K562 (cell line): ENCODE data around the gene PDE8A. TPM values are rescaled to one million over a fixed set of nuclear protein-coding genes. Genes with fewer than 3 reads are reported as not detected.

Source experiments
- ADNP ChIP-seq: fragments of 200-800 bp; sonication (Bioruptor generic); IDR thresholded peaks from 2 replicates; pipeline ENCODE4 v1.6.1; 2016; ENCODE audit warnings: missing genetic modification characterization, missing compliant biosample characterization
- ARID1B ChIP-seq: fragments of 450-650 bp; IDR thresholded peaks from 2 replicates; pipeline ENCODE4 v1.6.1; 2016; ENCODE audit warnings: antibody characterized with exemption, mild to moderate bottlenecking, inconsistent platforms
- CXXC5 ChIP-seq: fragments of 250-450 bp; sonication (Bioruptor Pico); IDR thresholded peaks from 2 replicates; pipeline ENCODE4 v1.8.0; 2022; ENCODE audit warnings: inconsistent platforms, mild to moderate bottlenecking, moderate library complexity
- ETV5 ChIP-seq: sonication (generic); formaldehyde crosslinking; IDR thresholded peaks from 2 replicates; pipeline ENCODE4 v1.4.0; 2020; ENCODE audit warnings: low read depth, mild to moderate bottlenecking, missing genetic modification reagents
- KDM1A ChIP-seq, 2 experiments: fragments of 450-650 bp; IDR thresholded peaks; 2 replicates each; pipeline ENCODE4 v1.6.1; 2016; ENCODE audit warnings: mild to moderate bottlenecking in 2 of 2
- PCBP1 ChIP-seq: fragments of 200-400 bp; formaldehyde crosslinking; IDR thresholded peaks from 2 replicates; pipeline ENCODE4 v1.6.1; 2018; ENCODE audit warnings: mild to moderate bottlenecking, low read depth, low read length; ENCODE audit not compliant: poor library complexity, severe bottlenecking
- TCF3 ChIP-seq: sonication (generic); formaldehyde crosslinking; IDR thresholded peaks from 2 replicates; pipeline ENCODE4 v1.4.0; 2020; ENCODE audit warnings: mild to moderate bottlenecking, missing genetic modification reagents
- ZBTB12 ChIP-seq: fragments of 250-450 bp; sonication (Bioruptor Pico); IDR thresholded peaks from 2 replicates; pipeline ENCODE4 v1.4.0; 2020
- ZBTB40 ChIP-seq, 2 experiments: fragments of 450-650 bp in 1 of 2; sonication (generic) in 1 of 2; formaldehyde crosslinking in 1 of 2; IDR thresholded peaks; 2 replicates each; pipeline versions ENCODE4 v1.7.1 to v1.9.0; 2016 to 2022; ENCODE audit warnings: inconsistent platforms in 1 of 2, mild to moderate bottlenecking in 1 of 2, missing genetic modification reagents in 1 of 2
- ZNF133 ChIP-seq: fragments of 250-450 bp; sonication (Bioruptor Pico); IDR thresholded peaks from 2 replicates; pipeline ENCODE4 v1.4.0; 2020; ENCODE audit warnings: mild to moderate bottlenecking
- ZNF140 ChIP-seq: fragments of 250-450 bp; sonication (Bioruptor Pico); IDR thresholded peaks from 2 replicates; pipeline ENCODE4 v1.8.0; 2021; ENCODE audit warnings: moderate library complexity, mild to moderate bottlenecking, inconsistent platforms
- ZNF212 ChIP-seq: fragments of 450-650 bp; formaldehyde crosslinking; IDR thresholded peaks from 2 replicates; pipeline ENCODE4 v1.4.0; 2020; ENCODE audit warnings: mild to moderate bottlenecking
- ZNF408 ChIP-seq: fragments of 250-450 bp; sonication (Bioruptor Pico); IDR thresholded peaks from 2 replicates; pipeline ENCODE4 v1.4.0; 2020; ENCODE audit warnings: low read depth, mild to moderate bottlenecking, moderate library complexity
- ZNF696 ChIP-seq: fragments of 250-450 bp; sonication (Bioruptor Pico); conservative IDR thresholded peaks from 2 replicates; pipeline ENCODE4 v1.4.0; 2020; ENCODE audit warnings: mild to moderate bottlenecking, moderate library complexity
- polyA plus RNA-seq, 8 experiments: library from polyadenylated mRNA; depleted of rRNA in 4 of 8; stranded (reverse) in 5 of 8; unstranded in 3 of 8; fragments of >200 nt; fragmentation: Nextera tagmentation in 2 of 8; fragmentation: Illumina TruSeq in 1 of 8; extraction: Ambion mirVana in 2 of 8; extraction: Trizol in 1 of 8; gene quantifications; 2 replicates each; pipeline versions ENCODE4 v1.2.1 to v1.2.3, GENCODE V29; 2011 to 2014; ENCODE audit warnings: inconsistent platforms in 1 of 8, missing spikeins in 1 of 8
- total RNA-seq, 7 experiments: library from RNA; depleted of rRNA in 6 of 7; stranded (reverse); fragments of >200 nt in 6 of 7; fragmentation: Illumina TruSeq in 2 of 7; extraction: Trizol in 2 of 7; gene quantifications; 2 replicates each; pipeline versions ENCODE4 v1.2.1 to v1.2.3, GENCODE V29; 2011 to 2021; ENCODE audit warnings: low replicate concordance in 1 of 7

PDE8A gene
- total and polyA plus RNA-seq, 9 of the 15 experiments (the other 6 are each of a cell fraction or from before 2014, with no cell fraction given), result 5.9 to 40.3 (median 19.8) TPM

- TF ChIP-seq ZBTB12 (CRISPR knock-in tag), result peak; percentile 62
- peak; percentile 60; the same call in 1 of the 2 replicates for TF ChIP-seq ZBTB40 (IDR thresholded peaks at IDR 0.05)
- TF ChIP-seq ZBTB40 (CRISPR knock-in tag; IDR thresholded peaks at IDR 0.05), result no peak
- TF ChIP-seq ZNF408 (CRISPR knock-in tag), result no peak
- TF ChIP-seq ADNP, result no peak
- TF ChIP-seq TCF3 (CRISPR knock-in tag), result no peak
- peak; percentile 60 for TF ChIP-seq ARID1B
- TF ChIP-seq ZNF133 (CRISPR knock-in tag), result no peak
- no peak for TF ChIP-seq ZNF140 (CRISPR knock-in tag)
- peak; percentile 57; the same call in 1 of the 2 replicates for TF ChIP-seq ETV5 (CRISPR knock-in tag)
- TF ChIP-seq ZNF212, result no peak
- no peak for TF ChIP-seq ZNF696 (CRISPR knock-in tag)
- no peak for TF ChIP-seq PCBP1
- peak; percentile 45 for TF ChIP-seq CXXC5 (CRISPR knock-in tag)
- TF ChIP-seq KDM1A (IDR thresholded peaks at IDR 0.05), result peak; percentile 37 to 56; a peak in 3 of 4 replicates
Measured at GRCh38 chr15:85047271-85047948, 65.8 kb downstream of the PDE8A start (continued).
